HG03045 (cell line): Measurements from ENCODE around the gene GPR33.
A peak's percentile ranks its signal among the peaks of the same experiment; 100 is the strongest.
"Not testable (repeated sequence)": the region's sequence is repeated elsewhere in the genome, so short reads cannot be mapped to it uniquely, and the experiment has no call there.

Source experiments
- ATAC-seq: cut with Tn5 transposase; IDR thresholded peaks from one replicate; pipeline ENCODE4 v1.9.1; 2021; ENCODE audit warnings: mild to moderate bottlenecking, moderate library complexity; ENCODE audit not compliant: unreplicated experiment

Gene GPR33

GRCh38 chr14:31461545-31461944, 26.3 kb downstream of the GPR33 start:
- ATAC-seq = no peak

- no peak for ATAC-seq
Measured at GRCh38 chr14:31457665-31458659, 29.9 kb downstream of the GPR33 start.

- ATAC-seq = peak; percentile 99
Measured at GRCh38 chr14:31456841-31457664, 30.8 kb downstream of the GPR33 start, which contains the start of gene DTD2. TSS of gene DTD2 (minus strand) at chr14:31457506. CDS start at chr14:31457393, 113 bp downstream.

GRCh38 chr14:31449971-31450610, 37.7 kb downstream of the GPR33 start:
- ATAC-seq = no peak

- ATAC-seq = no peak
Measured at GRCh38 chr14:31449136-31449535, 38.7 kb downstream of the GPR33 start.

- no peak for ATAC-seq
Measured at GRCh38 chr14:31445703-31446102, 42.1 kb downstream of the GPR33 start.

- ATAC-seq = no peak
Measured at GRCh38 chr14:31442284-31442683, 45.6 kb downstream of the GPR33 start.

- no peak for ATAC-seq
Measured at GRCh38 chr14:31441273-31442111, 46.3 kb downstream of the GPR33 start.

- no peak for ATAC-seq
Measured at GRCh38 chr14:31440280-31440679, 47.6 kb downstream of the GPR33 start.

- no peak for ATAC-seq
Measured at GRCh38 chr14:31439561-31439960, 48.3 kb downstream of the GPR33 start.

- ATAC-seq = not testable (repeated sequence)
Measured at GRCh38 chr14:31437045-31437691, 50.7 kb downstream of the GPR33 start.

GRCh38 chr14:31435276-31435675, 52.6 kb downstream of the GPR33 start:
- ATAC-seq = no peak
